GM18870 (cell line): ENCODE results near the gene RNF144B.

Experiments
- ATAC-seq: cut with Tn5 transposase; IDR thresholded peaks from one replicate; pipeline ENCODE4 v1.9.1; 2021; ENCODE audit warnings: moderate library complexity; ENCODE audit not compliant: unreplicated experiment

RNF144B gene

GRCh38 chr6:18478610-18479009 lies 91.5 kb downstream of the RNF144B start:
- ATAC-seq, result no peak

DNA sequence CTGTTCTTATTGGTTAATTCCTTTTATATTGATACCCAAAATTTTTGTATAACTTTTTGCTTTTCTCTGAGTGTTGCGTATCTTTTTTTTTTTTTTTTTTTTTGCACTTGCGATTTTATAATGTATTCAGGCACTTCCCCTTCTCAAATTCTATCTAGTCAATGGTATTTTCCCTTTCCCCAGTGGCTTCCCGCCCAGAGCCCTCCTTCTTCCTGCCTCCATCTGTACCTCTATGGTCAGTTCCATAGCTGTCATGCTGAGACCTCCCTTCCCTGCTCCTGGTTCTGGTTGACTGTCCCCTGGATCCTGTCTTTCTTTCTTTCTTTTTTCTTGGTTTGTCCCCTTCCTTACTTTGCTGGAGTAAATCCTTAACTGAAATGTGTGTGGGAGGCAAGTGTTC lies 94.7 kb downstream of the RNF144B start:
- ATAC-seq, result no peak

- peak; percentile 77 for ATAC-seq
Measured at GRCh38 chr6:18485660-18486435, 98.7 kb downstream of the RNF144B start.

DNA sequence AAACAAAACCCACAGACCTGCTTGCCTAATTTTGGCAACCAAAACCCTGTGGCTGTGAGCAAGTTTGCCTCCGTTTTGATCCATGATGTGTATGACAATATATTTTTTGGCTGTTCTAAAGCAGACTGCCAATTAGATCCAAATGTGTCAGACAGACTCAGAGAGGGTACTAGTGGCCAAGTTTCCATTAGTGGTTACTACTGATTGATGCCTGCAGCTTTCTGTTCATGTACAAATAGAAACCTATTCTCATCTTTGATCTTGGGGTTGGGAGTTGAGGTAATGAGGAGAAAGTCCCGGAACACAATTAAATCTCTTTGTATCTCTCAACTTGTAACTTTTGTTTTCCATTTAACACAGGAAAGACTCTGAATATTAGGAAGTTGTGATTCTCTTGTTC lies 100.9 kb downstream of the RNF144B start:
- ATAC-seq, result no peak

- no peak for ATAC-seq
Measured at GRCh38 chr6:18488526-18489270, 101.5 kb downstream of the RNF144B start.

DNA sequence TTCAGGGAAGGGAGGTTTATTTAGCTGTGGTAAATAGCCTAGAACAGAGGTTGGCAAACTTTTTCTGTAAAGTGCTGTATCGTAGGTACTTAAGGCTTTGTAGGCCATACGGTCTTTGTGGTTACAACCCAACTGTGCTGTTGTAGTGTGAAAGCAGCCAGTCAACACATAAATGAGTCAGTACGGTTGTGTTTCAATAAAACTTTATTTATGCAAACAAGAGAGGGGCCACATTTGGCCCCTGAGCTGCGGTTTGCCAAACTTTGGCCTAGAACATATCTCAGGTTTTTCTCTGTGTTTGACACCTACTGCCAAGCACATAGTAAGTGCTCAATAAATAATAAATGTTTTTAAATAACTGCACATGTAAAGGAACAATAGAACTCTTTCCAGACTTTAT lies 102.2 kb downstream of the RNF144B start:
- ATAC-seq, result no peak

GRCh38 chr6:18491308-18492045 lies 104.3 kb downstream of the RNF144B start:
- no peak for ATAC-seq

- ATAC-seq, result no peak
Measured at GRCh38 chr6:18492972-18493371, 105.8 kb downstream of the RNF144B start.

- ATAC-seq, result no peak
Measured at GRCh38 chr6:18493382-18493891, 106.3 kb downstream of the RNF144B start.

GRCh38 chr6:18493925-18494324 lies 106.8 kb downstream of the RNF144B start:
- ATAC-seq, result no peak

DNA sequence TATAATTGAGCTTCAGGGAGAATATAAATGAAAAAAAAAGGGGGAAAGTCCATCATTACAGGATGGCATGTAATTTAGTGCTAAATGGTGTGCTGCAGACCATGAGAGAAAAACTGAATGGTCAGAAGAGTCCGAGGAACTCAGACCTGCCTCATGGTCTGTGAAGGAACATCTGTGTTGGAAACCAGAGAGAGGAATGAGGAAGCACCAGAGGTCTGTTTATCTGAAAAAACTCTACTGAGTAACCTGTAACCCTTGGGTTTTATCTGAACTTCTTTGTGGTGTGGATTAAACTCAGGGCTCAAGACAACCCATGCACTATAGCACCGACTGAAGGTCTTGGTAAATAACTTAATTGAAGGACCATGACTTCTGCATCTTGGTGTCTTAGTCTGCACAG lies 108.1 kb downstream of the RNF144B start:
- no peak for ATAC-seq

GRCh38 chr6:18496462-18496861 lies 109.3 kb downstream of the RNF144B start:
- no peak for ATAC-seq

DNA sequence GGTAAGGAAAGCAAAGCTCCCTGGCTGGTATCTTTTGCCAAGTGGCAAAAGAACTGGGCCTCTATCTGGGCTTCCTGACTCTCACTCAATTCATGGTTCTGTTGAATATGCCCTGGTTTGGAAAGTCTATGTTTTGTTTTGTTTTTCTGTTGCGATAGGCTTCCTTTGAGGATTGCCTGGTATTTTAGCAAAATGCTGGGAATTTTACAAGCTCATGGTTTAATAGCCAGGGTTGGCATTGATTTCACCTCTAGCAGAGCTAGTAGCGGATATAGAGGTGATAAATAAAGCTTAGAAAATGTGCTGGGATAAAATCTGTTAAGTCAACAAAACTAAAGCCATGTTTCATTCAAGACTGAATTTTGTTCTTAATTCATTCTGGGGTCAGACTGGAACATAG lies 109.9 kb downstream of the RNF144B start:
- no peak for ATAC-seq

- ATAC-seq, result no peak
Measured at GRCh38 chr6:18498408-18498807, 111.3 kb downstream of the RNF144B start.

GRCh38 chr6:18500921-18501662 lies 113.9 kb downstream of the RNF144B start:
- ATAC-seq, result no peak

DNA sequence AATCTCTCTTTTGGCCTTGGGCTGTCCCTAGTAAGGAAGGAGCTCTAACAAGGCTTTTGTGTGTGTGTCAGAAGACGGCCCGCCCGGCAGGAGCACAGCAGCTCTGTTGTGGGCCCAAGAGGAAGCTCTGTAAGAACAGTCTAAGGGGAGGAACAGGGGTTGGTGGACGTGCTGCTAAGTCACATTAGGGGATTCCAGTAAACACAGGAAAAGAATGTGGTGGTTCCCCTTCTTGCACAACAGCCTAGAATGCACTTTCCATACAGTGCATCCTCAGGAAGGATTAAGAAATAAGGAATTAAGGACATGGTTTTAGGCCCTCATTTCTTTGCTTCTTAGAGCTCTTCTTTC lies 114.5 kb downstream of the RNF144B start:
- peak; percentile 45 for ATAC-seq

DNA sequence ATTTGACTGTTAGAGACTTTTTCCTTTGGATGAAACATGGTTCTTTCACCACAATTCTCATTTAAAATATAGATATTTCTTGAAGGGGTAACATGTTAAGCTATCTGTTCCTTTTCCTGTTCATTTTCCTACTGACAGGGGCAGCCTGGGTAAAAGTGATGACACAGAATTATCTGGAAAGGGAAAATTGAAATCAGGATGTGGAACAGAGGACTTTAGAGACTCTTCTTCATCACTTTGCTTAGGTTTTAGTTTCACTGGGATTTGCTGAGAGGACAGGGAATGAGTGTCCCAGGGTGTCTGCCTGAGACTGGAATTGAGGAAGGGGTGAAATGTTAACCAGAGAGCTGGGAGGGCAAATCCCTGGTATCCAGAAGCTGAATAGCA lies 116.0 kb downstream of the RNF144B start:
- no peak for ATAC-seq

- peak; percentile 73 for ATAC-seq
Measured at GRCh38 chr6:18503593-18504231, 116.6 kb downstream of the RNF144B start.

GRCh38 chr6:18504232-18504596 lies 117.1 kb downstream of the RNF144B start:
- ATAC-seq, result no peak

DNA sequence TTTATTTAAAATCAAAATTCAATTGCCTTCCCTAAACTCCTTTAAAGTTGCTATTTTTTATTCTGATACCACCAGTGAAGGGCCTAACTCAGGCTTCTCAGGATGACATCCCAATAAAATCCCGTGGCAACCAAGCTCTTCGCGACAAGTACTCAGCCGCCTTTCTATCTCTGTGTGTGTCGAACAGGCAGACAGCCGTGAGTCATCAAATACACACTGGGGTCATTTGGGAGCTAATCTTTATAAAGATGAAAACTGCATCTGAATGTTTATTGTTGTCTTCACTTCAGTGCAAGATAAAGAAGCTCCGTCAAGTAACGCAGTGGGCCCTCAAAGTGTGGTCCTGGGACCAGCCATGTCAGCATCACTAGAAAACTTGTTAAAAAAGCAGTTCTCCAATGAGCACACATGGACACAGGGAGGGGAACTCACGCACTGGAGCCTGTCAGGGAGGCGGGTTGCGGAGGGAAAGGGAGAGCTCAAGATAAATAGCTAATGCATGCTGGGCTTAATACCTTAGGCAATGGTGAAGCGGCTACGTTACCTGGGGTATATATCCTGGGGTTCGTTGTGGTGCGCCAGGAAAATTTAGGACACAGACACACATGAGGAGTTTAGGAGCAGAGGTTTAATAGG lies 119.3 kb downstream of the RNF144B start:
- ATAC-seq, result no peak
